Right lobe of liver (tissue), 6 donors: ENCODE results near the gene GOLGA8B. TPM values are rescaled to one million over a fixed set of nuclear protein-coding genes. Genes with fewer than 3 reads are reported as not detected.
"Not testable (repeated sequence)": the region's sequence is repeated elsewhere in the genome, so short reads cannot be mapped to it uniquely, and the experiment has no call there.

ENCODE experiments used
- ATAC-seq, 4 donors: fragments of 200-7000 bp; cut with Tn5 transposase; one replicate each; pipeline ENCODE4 v1.9.1; 2020; ENCODE audit warnings: mild to moderate bottlenecking in 4 of 4, moderate library complexity in 4 of 4
- DNase-seq, 3 donors: peaks; one replicate each; pipeline ENCODE4 v3.0.0-alpha.2; 2020
- H3K27ac ChIP-seq, 3 donors: fragments of 200-600 bp; one replicate each; pipeline ENCODE4 v1.8.0; 2022
- H3K27me3 ChIP-seq, 2 donors: fragments of 200-600 bp; one replicate each; pipeline ENCODE4 v1.8.0; 2022
- H3K36me3 ChIP-seq, 4 donors: fragments of 200-600 bp; sonication (generic) in 1 of 4; one replicate each; pipeline versions ENCODE4 v1.5.1 to v1.8.0; 2017 to 2022; ENCODE audit warnings: control low read depth in 1 of 4
- H3K4me1 ChIP-seq, 4 donors: fragments of 200-600 bp; sonication (generic) in 1 of 4; one replicate each; pipeline versions ENCODE4 v1.5.1 to v1.8.0; 2017 to 2022; ENCODE audit warnings: control low read depth in 1 of 4
- H3K4me3 ChIP-seq, 3 donors: fragments of 200-600 bp; one replicate each; pipeline ENCODE4 v1.8.0; 2022
- H3K9me3 ChIP-seq, 4 donors: fragments of 200-600 bp; sonication (generic) in 1 of 4; one replicate each; pipeline versions ENCODE4 v1.5.1 to v1.8.0; 2017 to 2022; ENCODE audit warnings: control low read depth in 1 of 4
- POLR2A ChIP-seq: fragments of 450-650 bp; IDR thresholded peaks from one replicate; pipeline ENCODE4 v1.6.1; 2017; ENCODE audit warnings: antibody characterized with exemption, mild to moderate bottlenecking
- WGBS: methylation state at CpG from one replicate; pipeline ENCODE4 v1.1.6; 2018; ENCODE audit warnings: low coverage, low lambda C conversion rate; ENCODE audit not compliant: insufficient coverage; ENCODE audit errors: missing lambda C conversion rate; 5-methylcytosine and 5-hydroxymethylcytosine counted together
- intact Hi-C, 2 donors: fragments of 100-400 bp; cut with DNase I; formaldehyde crosslinking; loops; one replicate each; pipeline versions ENCODE4 v1.11.2 to v1.14.1; 2022
- total RNA-seq, 6 experiments: library from RNA; depleted of rRNA in 2 of 6; stranded (reverse); fragments of >200 nt in 2 of 6; fragmentation: NEBNext Ultra II Directional in 3 of 6; extraction: Animal tissue kit (Norgen Biotek cat#: 25700) in 3 of 6; gene quantifications; one replicate each; pipeline versions ENCODE4 v1.1.0 to v1.2.4, GENCODE V29; 2016 to 2023
- TF ChIP-seq, protein P1 (sequence below), 4 donors: fragments of 200-600 bp in 3 of 4; fragments of 450-650 bp in 1 of 4; IDR thresholded peaks; one replicate each; pipeline versions ENCODE4 v1.5.1 to v1.8.0; 2016 to 2022; ENCODE audit warnings: antibody characterized with exemption in 4 of 4, mild to moderate bottlenecking in 2 of 4
- donor health status: DM: no; HTN: yes; CAD: no.
- donor health status: DM: no; HTN: no; CAD: no.
- donor health status: DM: no; HTN: no; CAD: no.
- donor health status: DM: no; HTN: yes; CAD: no.
- donor health status: DM: no; HTN: yes; CAD: no.

GOLGA8B gene
- total RNA-seq, 6 experiments from 2014 or later: 21.9 to 53.4 (median 30.8) TPM

DNA sequence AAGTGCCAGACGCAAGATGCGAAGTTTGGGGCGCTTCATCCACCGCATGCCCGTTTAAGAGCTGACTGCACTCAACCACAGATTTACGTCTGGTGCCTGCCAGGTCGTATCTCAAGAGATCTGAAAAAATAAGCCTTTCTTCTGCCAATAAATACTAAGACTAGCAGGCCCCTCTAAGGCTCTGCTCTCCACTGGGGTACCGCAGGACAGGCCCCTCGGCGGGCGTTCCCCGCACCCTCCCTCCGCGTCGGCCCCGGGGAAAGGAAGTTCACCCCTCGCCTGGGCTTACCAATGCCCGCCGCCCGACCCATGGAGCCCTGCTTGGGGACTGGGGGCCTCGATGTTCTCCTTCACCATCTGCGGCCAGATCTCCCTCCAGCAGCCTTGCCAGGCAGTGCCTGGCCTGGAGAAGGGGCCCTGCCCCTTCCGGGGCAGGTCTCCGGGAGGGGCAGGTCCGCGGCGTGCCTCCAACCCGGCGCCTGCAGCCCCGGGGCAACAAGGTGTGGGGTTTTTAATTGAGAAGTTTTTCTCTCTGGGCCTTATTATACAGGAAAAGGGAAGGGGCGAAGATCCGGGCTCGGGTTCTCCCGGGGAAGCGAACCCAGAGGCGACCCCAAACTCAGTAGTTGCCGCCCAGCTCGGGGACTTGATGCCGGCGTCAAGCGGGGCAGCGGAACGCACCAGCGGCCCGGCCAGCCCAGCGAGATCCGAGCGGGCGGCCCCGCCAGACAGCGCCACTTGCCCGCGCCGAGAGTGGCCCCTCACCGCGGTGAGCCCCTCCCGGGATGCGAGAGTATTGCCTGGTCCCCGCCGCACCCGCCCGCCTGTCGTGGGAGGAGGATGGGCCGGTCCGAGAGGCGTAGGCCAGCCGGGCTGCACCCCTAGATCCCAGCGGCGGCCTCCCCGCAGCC lies 735 bp downstream of the GOLGA8B start:
- intact Hi-C loops: loop anchor here in 1 of 2 donors (10.0 kb wide), 1 partner anchor 238 kb away; the partner anchor contains the start of genes NOP10 and NUTM1
- ATAC-seq (peak; percentile 76 to 80 (median 78)), DNase-seq (peak; percentile 67 to 77 (median 68))
- WGBS: 4% methylated on average over 16 of the region's 70 CpGs
- Histone ChIP-seq H3K27ac (peak overlapping the region in 1 of 3 donors; percentile 60), H3K9me3 (no peaks in the 10 kb centered on the region), H3K4me1 (peaks cover 0 to 8% (median 0%) of the 10 kb centered on the region in 4 donors), H3K4me3 (peak overlapping the region; percentile 67 to 96 (median 85)), H3K36me3 (no peaks in the 10 kb centered on the region), H3K27me3 (no peaks in the 10 kb centered on the region)
- TF ChIP-seq, protein P1, sequence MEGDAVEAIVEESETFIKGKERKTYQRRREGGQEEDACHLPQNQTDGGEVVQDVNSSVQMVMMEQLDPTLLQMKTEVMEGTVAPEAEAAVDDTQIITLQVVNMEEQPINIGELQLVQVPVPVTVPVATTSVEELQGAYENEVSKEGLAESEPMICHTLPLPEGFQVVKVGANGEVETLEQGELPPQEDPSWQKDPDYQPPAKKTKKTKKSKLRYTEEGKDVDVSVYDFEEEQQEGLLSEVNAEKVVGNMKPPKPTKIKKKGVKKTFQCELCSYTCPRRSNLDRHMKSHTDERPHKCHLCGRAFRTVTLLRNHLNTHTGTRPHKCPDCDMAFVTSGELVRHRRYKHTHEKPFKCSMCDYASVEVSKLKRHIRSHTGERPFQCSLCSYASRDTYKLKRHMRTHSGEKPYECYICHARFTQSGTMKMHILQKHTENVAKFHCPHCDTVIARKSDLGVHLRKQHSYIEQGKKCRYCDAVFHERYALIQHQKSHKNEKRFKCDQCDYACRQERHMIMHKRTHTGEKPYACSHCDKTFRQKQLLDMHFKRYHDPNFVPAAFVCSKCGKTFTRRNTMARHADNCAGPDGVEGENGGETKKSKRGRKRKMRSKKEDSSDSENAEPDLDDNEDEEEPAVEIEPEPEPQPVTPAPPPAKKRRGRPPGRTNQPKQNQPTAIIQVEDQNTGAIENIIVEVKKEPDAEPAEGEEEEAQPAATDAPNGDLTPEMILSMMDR (IDR thresholded peaks at IDR 0.05): no peak
- TF ChIP-seq POLR2A: no peak

DNA sequence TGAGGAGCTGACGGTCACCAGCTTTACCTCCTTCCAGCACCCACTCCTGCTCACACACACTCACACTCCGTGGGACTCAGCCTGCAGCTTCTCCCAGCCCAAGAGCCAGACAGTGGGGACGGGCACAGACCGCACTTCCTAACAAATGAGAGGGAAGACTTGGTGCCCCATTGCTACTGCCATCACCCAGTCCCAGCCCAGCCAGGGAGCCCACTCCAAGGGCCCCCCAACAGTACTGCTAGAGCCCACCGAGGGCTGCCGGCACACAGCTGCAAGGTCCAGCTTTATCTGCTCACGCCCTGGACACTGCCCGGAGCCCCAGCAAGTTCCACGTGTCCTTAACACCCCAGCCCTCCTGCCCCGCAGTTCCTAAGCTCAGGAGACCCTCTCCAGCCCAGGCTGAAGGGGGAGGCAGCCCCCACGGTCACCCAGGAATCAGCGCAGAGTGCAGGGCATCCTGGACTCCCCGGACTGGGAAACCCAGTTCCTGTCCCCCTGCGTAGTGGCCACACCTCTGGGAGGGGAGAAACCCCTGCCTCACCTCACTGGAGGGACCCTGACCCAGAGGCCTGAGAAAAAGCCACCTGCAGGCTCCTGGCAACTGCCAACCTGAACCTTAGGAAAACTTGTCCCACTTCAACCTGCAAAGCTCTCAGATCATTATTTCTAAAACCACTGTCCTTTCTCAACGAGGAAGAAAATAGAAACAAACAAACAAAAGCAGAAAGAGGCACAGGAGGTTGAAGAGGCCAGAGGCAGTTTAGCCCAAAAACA lies 1.6 kb downstream of the GOLGA8B start:
- 58% methylated on average over 4 of the region's 15 CpGs for WGBS
- not testable (repeated sequence) for H3K9me3 ChIP-seq, ATAC-seq, H3K36me3 ChIP-seq, H3K27ac ChIP-seq, H3K4me1 ChIP-seq, H3K27me3 ChIP-seq, DNase-seq
- peak overlapping the region; percentile 67 to 96 (median 85) for H3K4me3 ChIP-seq
- intact Hi-C loops: loop anchor here in 1 of 2 donors (10.0 kb wide), 1 partner anchor 237 kb away; the partner anchor contains the start of genes NOP10 and NUTM1

DNA sequence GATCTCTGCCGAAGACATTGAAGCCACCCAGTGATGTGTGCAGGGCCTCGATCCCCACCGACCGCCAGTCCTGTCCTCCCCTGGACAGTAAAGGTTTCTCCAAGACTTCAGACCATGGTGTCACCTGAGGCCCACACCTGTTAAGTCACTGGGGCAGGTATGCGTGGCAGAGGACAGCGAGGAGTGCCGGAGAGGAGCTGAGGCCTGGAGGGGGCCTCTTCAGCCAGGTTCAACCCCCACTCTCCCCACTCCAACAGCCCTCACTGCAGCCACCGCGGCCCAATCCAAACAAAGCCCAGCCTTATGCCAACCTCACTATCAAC lies 2.4 kb downstream of the GOLGA8B start:
- intact Hi-C loops: loop anchor here in 1 of 2 donors (10.0 kb wide), 1 partner anchor 236 kb away; the partner anchor contains the start of genes NOP10 and NUTM1
- TF ChIP-seq, protein P1 (IDR thresholded peaks at IDR 0.05): no peak
- no peak for TF ChIP-seq POLR2A
- Histone ChIP-seq H3K4me1 (peaks cover 0 to 8% (median 0%) of the 10 kb centered on the region in 4 donors), H3K27me3 (no peaks in the 10 kb centered on the region), H3K36me3 (no peaks in the 10 kb centered on the region), H3K9me3 (no peaks in the 10 kb centered on the region), H3K27ac (no peak overlapping the region), H3K4me3 (no peak overlapping the region)
- DNase-seq (no peak), ATAC-seq (no peak)
- no CpG with 5 or more reads among the region's 9 CpGs for WGBS

DNA sequence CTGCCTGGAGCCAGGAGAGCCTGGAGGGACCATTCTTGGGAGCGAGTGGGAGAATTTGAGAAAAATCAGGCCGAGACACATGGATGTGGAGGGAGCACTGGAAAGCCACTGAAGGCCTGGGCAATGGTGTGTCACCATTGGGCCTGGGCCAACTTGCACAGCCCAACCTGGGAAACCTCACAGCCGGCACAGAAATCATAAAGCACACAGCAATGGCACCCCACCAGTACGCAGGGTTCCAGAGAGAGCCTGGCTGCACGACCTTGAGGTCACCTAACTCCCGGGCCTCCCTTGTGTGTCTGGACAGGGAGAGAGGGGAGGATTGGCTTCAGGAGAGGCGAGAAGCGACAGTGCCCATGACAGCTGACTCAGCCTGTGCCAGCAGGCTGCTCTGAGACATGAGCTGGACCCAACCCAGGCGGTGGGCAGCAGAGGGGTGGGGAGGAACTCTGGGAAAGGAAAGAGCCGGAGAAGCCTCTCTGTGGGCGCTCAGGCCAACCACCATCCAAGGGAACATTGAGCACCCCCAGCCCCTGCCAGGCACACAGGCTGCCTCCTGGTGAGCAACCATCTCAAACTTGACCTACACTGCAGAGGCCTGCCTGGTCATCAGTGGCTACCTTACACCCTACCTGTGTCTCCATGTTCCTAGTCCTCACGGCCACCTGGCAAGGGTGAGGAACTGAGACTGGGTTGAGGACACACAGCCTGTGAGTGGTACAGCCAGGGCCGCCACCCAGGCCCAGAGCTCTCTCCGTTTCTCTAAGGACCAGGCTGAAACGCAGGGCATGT lies 3.0 kb downstream of the GOLGA8B start:
- not testable (repeated sequence) for H3K9me3 ChIP-seq, ATAC-seq, H3K36me3 ChIP-seq, DNase-seq, H3K27me3 ChIP-seq, H3K4me1 ChIP-seq, H3K4me3 ChIP-seq, H3K27ac ChIP-seq
- WGBS: 91% methylated on average over 4 of the region's 15 CpGs
- intact Hi-C loops: loop anchor here in 1 of 2 donors (10.0 kb wide), 1 partner anchor 236 kb away; the partner anchor contains the start of genes NOP10 and NUTM1

DNA sequence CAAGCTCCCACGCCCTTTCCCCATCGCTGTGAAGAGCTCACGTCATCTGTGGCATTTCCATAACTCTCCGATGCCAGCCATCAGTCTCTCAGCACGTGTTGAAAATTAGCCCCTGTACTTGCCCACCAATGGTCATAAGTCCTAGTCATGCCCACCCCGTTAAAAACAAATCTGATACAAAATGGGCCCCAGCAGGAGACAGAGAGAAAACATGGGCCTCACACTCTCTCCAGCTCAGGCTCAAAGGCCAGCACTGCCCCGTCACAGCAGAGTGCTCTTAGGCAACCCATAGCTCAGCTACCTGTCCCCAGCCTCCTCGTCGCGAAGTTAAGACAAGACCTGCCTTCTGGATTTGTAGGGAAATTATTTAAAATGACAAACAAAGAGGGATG lies 5.2 kb downstream of the GOLGA8B start:
- ATAC-seq (no peak), DNase-seq (no peak)
- WGBS: 74% methylated on average over 3 of the region's 10 CpGs
- peaks cover 0 to 8% (median 0%) of the 10 kb centered on the region in 4 donors for H3K4me1 ChIP-seq
- no peak overlapping the region for H3K27ac ChIP-seq
- no peak overlapping the region for H3K4me3 ChIP-seq
- no peaks in the 10 kb centered on the region for H3K27me3 ChIP-seq
- intact Hi-C loops: no loop called here
- no peaks in the 10 kb centered on the region for H3K9me3 ChIP-seq
- no peak for TF ChIP-seq POLR2A
- TF ChIP-seq, protein P1 (IDR thresholded peaks at IDR 0.05): no peak
- H3K36me3 ChIP-seq: no peaks in the 10 kb centered on the region

DNA sequence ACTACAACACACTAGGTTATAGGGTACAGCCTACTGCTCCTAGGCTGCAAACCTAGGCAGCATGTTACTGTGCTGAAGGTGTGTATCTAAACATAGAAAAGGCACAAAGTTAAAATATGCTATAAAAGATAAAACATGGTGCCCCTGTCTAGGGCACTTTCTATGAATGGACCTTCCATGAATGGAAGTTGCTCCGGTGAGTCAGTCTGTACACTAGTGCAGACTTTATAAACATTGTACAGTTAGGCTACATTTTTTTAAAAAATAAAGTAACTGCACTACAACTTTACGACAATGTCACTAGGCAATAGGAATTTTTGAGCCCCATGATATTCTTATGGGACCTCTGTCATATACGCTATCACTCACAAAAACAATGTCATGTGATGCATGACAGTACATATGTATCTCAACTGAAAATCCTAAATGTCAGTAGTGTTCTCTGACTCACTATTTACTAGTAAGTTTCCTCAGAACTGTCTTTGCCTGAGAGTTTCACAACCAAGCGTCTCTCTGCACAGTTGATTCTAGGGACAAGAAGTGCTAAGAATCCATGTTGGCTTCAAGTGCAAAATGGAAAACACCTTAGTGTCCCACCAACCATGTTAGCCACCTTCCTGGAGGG lies 5.7 kb downstream of the GOLGA8B start:
- H3K4me3 ChIP-seq, H3K9me3 ChIP-seq, H3K27ac ChIP-seq, H3K27me3 ChIP-seq, DNase-seq, intact Hi-C loops, H3K4me1 ChIP-seq, ATAC-seq, H3K36me3 ChIP-seq: not testable (repeated sequence)
- WGBS: 86% methylated on average over 3 of the region's 4 CpGs

DNA sequence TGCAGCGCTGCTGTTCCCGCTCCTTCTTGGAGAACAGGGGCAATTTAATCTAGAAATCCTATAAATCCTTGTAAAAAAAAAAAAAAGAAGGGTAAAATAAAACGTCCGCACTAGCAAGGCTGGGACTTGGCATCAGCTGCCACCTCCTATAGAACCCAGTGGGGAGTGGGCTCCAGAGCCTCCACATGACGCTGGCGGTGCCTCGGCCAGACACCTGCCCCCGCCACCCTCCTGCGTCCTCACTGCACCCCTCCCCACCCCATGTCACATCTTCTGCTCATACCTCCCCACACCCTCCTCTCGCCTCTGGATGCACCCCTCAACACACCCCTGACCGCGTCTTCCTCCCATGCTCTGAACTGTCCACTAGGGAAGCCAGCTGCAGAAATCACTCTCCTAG lies 8.4 kb downstream of the GOLGA8B start:
- ATAC-seq, H3K9me3 ChIP-seq, H3K27me3 ChIP-seq, intact Hi-C loops, H3K27ac ChIP-seq, H3K4me3 ChIP-seq, DNase-seq, H3K4me1 ChIP-seq, H3K36me3 ChIP-seq: not testable (repeated sequence)
- WGBS: 98% methylated on average over 10 of the region's 12 CpGs
